Panc1 (cell line): ENCODE measurements around the gene ABCC4. TPM values are rescaled to one million over a fixed set of nuclear protein-coding genes. Genes with fewer than 3 reads are reported as not detected.

Experiments used
- ATAC-seq: fragments of 200-7000 bp; cut with Tn5 transposase; 2 replicates; pipeline ENCODE4 v1.9.1; 2020; ENCODE audit warnings: mild to moderate bottlenecking, moderate library complexity
- BruUV-seq: library from RNA; stranded (reverse); fragments of 400-500 nt; replicated peaks from 2 replicates; lab custom pipeline; 2021; lab: Mats Ljungman, UMichigan
- CTCF ChIA-PET: fragments of 300-600 bp; sonication (Branson Sonifier 250); formaldehyde crosslinking; loops from one replicate; lab custom pipeline; 2022; ENCODE audit warnings: antibody characterized with exemption; lab: Charles Lee
- POLR2A ChIA-PET: fragments of 300-600 bp; sonication (Branson Sonifier 250); formaldehyde crosslinking; loops from one replicate; lab custom pipeline; 2022; ENCODE audit warnings: antibody characterized with exemption; lab: Charles Lee
- DNase-seq: peaks from one replicate; pipeline ENCODE4 v3.0.0-alpha.2; 2010; ENCODE audit warnings: low read depth, low spot score
- H3K27ac ChIP-seq: 2 replicates; pipeline ENCODE4 v1.5.1; 2011; ENCODE audit warnings: mild to moderate bottlenecking, low read length, inconsistent platforms
- H3K27me3 ChIP-seq: fragments of 200-500 bp; sonication (Bioruptor generic); 2 replicates; pipeline ENCODE4 v1.6.0; 2014; ENCODE audit warnings: low read length, inconsistent platforms; ENCODE audit not compliant: control insufficient read depth, insufficient read depth
- H3K36me3 ChIP-seq: fragments of 200-500 bp; sonication (Bioruptor generic); 2 replicates; pipeline ENCODE4 v1.5.1; 2014; ENCODE audit warnings: inconsistent platforms, mild to moderate bottlenecking, low read length, moderate library complexity; ENCODE audit not compliant: control insufficient read depth, insufficient read depth
- H3K4me1 ChIP-seq: 2 replicates; pipeline ENCODE4 v1.5.1; 2011; ENCODE audit warnings: inconsistent platforms, mild to moderate bottlenecking, low read length, moderate library complexity; ENCODE audit not compliant: control insufficient read depth, insufficient read depth
- H3K4me3 ChIP-seq, 2 experiments: 2 replicates each; pipeline ENCODE4 v1.5.1; 2011 to 2012; ENCODE audit warnings: low read depth in 2 of 2, low read length in 2 of 2, mild to moderate bottlenecking in 2 of 2, inconsistent platforms in 1 of 2, moderate library complexity in 1 of 2
- H3K9me3 ChIP-seq: fragments of 200-500 bp; sonication (Bioruptor generic); 2 replicates; pipeline ENCODE4 v1.5.1; 2014; ENCODE audit warnings: low read depth, mild to moderate bottlenecking, inconsistent platforms, low read length, moderate library complexity; ENCODE audit not compliant: control insufficient read depth, insufficient read depth
- CTCF ChIP-seq: fragments of 450-650 bp; IDR thresholded peaks from 2 replicates; pipeline ENCODE4 v1.5.1; 2017; ENCODE audit warnings: mild to moderate bottlenecking
- POLR2AphosphoS5 ChIP-seq: IDR thresholded peaks from 2 replicates; pipeline ENCODE4 v1.6.1; 2012; ENCODE audit warnings: mild to moderate bottlenecking, low read depth, low read length, moderate library complexity
- REST ChIP-seq, 2 experiments: IDR thresholded peaks; 2 replicates each; pipeline ENCODE4 v1.6.1; 2011 to 2012; ENCODE audit warnings: low read depth in 2 of 2, control low read depth in 1 of 2, low read length in 1 of 2, mild to moderate bottlenecking in 1 of 2, moderate library complexity in 1 of 2; ENCODE audit not compliant: insufficient read depth in 1 of 2
- SIN3A ChIP-seq: IDR thresholded peaks from 2 replicates; pipeline ENCODE4 v1.6.1; 2012; ENCODE audit warnings: low read depth, mild to moderate bottlenecking, low read length, moderate library complexity, borderline replicate concordance; ENCODE audit not compliant: insufficient read depth
- TCF7L2 ChIP-seq: IDR thresholded peaks from 2 replicates; pipeline ENCODE4 v1.6.1; 2011; ENCODE audit warnings: mild to moderate bottlenecking, low read depth, low read length, inconsistent platforms
- in situ Hi-C: cut with HindIII; loops from 2 replicates; pipeline ENCODE4 v1.10.0; 2016; ENCODE audit warnings: low sequenced_read_pairs, low pct_unique_long_range_greater_than_20kb
- intact Hi-C: fragments of 100-400 bp; cut with micrococcal nuclease; formaldehyde crosslinking; loops from one replicate; pipeline ENCODE4 v1.10.0; 2022; ENCODE audit not compliant: unreplicated experiment
- total RNA-seq: library from RNA; stranded (reverse); gene quantifications from one replicate; pipeline ENCODE4 v1.2.1, GENCODE V29; 2021; ENCODE audit not compliant: unreplicated experiment

The ABCC4 gene
- total RNA-seq, 1 experiment from 2014 or later, result 69.3 TPM

GRCh38 chr13:95030821-95031343, 270.4 kb downstream of the ABCC4 start:
- ATAC-seq (no peak), DNase-seq (no peak)
- intact Hi-C loops (no loop called here), in situ Hi-C loops (no loop called here)
- H3K36me3 ChIP-seq, result no peaks in the 10 kb centered on the region; the same call in 1 of the 2 replicates
- POLR2A ChIA-PET, result no interaction called here
- H3K27ac ChIP-seq, result no peak overlapping the region
- no peaks in the 10 kb centered on the region for H3K27me3 ChIP-seq
- H3K9me3 ChIP-seq, result no peaks in the 10 kb centered on the region
- CTCF ChIA-PET, result no interaction called here
- H3K4me1 ChIP-seq, result no peaks in the 10 kb centered on the region
- BruUV-seq, result no TSS peak
- TF ChIP-seq POLR2AphosphoS5 (no peak), CTCF (no peak), SIN3A (no peak), REST (IDR thresholded peaks at IDR 0.05; ENCODE audit: insufficient read depth in 1 of 2, low read depth in 2 of 2, low read length in 1 of 2) (no peak), TCF7L2 (no peak)
- H3K4me3 ChIP-seq, result no peak overlapping the region

- ATAC-seq (no peak), DNase-seq (no peak)
- Histone ChIP-seq H3K4me3 (no peak overlapping the region), H3K9me3 (no peaks in the 10 kb centered on the region), H3K36me3 (no peaks in the 10 kb centered on the region), H3K4me1 (no peaks in the 10 kb centered on the region), H3K27me3 (no peaks in the 10 kb centered on the region), H3K27ac (no peak overlapping the region)
- POLR2A ChIA-PET, result no interaction called here
- TF ChIP-seq SIN3A (no peak), TCF7L2 (no peak), CTCF (no peak), REST (IDR thresholded peaks at IDR 0.05; ENCODE audit: insufficient read depth in 1 of 2, low read depth in 2 of 2, low read length in 1 of 2) (no peak), POLR2AphosphoS5 (no peak)
- BruUV-seq, result no TSS peak
- intact Hi-C loops (no loop called here), in situ Hi-C loops (no loop called here)
- CTCF ChIA-PET, result no interaction called here
Observed at GRCh38 chr13:95027638-95028037, 273.6 kb downstream of the ABCC4 start.
